ENCODE data around the gene ASMT.
"Not testable (repeated sequence)": the region's sequence is repeated elsewhere in the genome, so short reads cannot be mapped to it uniquely, and the experiment has no call there.

Gene ASMT

GRCh38 chrX:1609762-1610161 is 5.1 kb upstream of the ASMT start:
- no peak for DNase-seq (ENCODE audit: low spot score)
- TF ChIP-seq, protein P1, sequence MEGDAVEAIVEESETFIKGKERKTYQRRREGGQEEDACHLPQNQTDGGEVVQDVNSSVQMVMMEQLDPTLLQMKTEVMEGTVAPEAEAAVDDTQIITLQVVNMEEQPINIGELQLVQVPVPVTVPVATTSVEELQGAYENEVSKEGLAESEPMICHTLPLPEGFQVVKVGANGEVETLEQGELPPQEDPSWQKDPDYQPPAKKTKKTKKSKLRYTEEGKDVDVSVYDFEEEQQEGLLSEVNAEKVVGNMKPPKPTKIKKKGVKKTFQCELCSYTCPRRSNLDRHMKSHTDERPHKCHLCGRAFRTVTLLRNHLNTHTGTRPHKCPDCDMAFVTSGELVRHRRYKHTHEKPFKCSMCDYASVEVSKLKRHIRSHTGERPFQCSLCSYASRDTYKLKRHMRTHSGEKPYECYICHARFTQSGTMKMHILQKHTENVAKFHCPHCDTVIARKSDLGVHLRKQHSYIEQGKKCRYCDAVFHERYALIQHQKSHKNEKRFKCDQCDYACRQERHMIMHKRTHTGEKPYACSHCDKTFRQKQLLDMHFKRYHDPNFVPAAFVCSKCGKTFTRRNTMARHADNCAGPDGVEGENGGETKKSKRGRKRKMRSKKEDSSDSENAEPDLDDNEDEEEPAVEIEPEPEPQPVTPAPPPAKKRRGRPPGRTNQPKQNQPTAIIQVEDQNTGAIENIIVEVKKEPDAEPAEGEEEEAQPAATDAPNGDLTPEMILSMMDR (IDR thresholded peaks at IDR 0.05; ENCODE audit: extremely low read depth, missing control alignments), result no peak

GRCh38 chrX:1610166-1610565 is 4.7 kb upstream of the ASMT start:
- no peak for DNase-seq (ENCODE audit: low spot score)

DNA sequence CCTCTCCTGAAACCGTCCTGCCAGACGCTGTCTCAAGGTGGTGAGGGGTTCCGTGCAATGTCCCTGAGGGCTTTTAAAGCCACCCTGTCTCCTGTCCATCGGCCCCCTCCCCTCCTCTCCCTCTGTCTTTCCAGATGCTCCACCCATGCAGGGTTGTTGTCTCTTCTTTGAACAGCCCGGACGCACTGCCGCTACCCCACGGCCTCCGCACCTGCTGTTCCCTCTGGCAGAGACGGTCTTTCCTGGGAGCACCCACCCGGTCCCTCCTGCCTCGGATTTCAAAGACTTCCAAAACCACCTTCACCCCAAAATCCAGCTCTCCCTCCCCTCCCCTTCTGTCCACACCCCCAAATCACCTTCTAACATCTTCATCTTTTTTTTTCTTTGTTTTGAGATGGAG is 4.1 kb upstream of the ASMT start:
- TF ChIP-seq, protein P1 (IDR thresholded peaks at IDR 0.05; ENCODE audit: extremely low read depth, missing control alignments), result no peak
- DNase-seq (ENCODE audit: low spot score), result no peak

More at GRCh38 chrX:1610166-1610565, 4.7 kb upstream of the ASMT start:
- TF ChIP-seq, protein P1 (IDR thresholded peaks at IDR 0.05; ENCODE audit: extremely low read depth, missing control alignments), result no peak

DNA sequence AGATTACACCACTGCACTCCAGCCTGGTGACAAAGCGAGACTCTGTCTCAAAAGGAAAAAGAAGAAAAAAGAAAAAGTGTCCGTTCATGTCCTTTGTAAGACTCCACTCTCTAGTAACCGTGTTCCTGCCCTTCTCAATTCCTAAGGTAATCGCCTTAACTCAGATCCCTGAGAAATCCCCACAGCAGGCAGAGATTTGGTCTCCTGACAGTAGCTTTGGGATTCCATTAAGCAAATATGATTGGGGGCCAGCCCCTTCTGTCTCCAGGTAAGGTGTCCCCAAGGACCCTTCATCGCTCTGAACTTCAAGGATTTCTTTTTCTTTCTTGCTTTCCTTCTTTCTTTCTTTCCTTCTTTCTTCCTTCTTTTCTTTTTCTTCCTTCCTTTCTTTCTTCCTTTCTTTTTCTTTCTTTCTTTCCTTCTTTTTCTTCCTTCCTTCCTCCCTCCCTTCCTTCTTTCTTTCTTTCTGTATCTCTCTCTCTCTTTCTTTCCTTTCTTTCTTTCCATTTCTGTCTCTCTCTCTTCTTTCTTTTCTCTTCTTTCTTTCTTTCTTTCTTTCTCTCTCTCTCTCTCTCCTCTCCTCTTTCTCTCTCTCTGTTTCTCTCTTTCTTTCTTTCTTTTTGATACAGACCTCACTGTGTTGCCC is 2.1 kb upstream of the ASMT start:
- TF ChIP-seq, protein P1 (IDR thresholded peaks at IDR 0.05; ENCODE audit: extremely low read depth, missing control alignments), result no peak
- no peak for DNase-seq (ENCODE audit: low spot score)

GRCh38 chrX:1618689-1619088 is 3.8 kb downstream of the ASMT start:
- DNase-seq (ENCODE audit: low spot score), result no peak

GRCh38 chrX:1623691-1624090 is 8.8 kb downstream of the ASMT start:
- TF ChIP-seq, protein P1 (IDR thresholded peaks at IDR 0.05; ENCODE audit: extremely low read depth, missing control alignments), result no peak
- DNase-seq (ENCODE audit: low spot score), result no peak

More at GRCh38 chrX:1618689-1619088, 3.8 kb downstream of the ASMT start:
- TF ChIP-seq, protein P1 (IDR thresholded peaks at IDR 0.05; ENCODE audit: extremely low read depth, missing control alignments), result no peak

DNA sequence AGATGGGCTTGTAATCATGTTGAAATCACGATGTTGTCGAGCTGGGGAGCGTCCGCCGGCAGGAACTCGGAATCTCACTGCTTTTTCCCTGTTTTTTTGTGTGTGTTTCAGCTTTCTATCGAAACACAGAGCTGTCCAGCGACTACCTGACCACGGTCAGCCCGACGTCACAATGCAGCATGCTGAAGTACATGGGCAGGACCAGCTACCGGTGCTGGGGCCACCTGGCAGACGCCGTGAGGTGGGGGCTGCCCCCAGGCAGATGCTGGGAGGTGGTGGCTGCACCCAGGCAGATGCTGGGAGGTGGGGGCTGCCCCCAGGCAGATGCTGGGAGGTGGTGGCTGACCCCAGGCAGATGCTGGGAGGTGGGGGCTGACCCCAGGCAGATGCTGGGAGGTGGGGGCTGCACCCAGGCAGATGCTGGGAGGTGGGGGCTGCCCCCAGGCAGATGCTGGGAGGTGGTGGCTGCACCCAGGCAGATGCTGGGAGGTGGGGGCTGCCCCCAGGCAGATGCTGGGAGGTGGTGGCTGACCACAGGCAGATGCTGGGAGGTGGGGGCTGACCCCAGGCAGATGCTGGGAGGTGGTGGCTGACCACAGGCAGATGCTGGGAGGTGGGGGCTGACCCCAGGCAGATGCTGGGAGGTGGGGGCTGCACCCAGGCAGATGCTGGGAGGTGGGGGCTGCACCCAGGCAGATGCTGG is 9.4 kb downstream of the ASMT start:
- not testable (repeated sequence) for DNase-seq (ENCODE audit: low spot score)

DNA sequence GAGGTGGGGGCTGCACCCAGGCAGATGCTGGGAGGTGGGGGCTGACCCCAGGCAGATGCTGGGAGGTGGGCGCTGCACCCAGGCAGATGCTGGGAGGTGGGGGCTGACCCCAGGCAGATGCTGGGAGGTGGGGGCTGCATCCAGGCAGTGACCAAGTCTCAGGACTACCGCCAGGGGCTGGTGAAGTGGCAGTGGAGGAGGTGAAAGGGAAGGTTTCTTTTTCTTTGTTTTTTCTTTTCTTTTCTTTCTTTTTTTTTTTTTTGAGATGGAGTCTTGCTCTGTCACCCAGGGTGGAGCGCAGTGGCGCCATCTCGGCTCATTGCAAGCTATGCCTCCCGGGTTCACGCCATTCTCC is 10.0 kb downstream of the ASMT start:
- not testable (repeated sequence) for DNase-seq (ENCODE audit: low spot score)
